ENCODE measurements around the gene TWF1.

The TWF1 gene

GRCh38 chr12:43840338-43840737 is 34.2 kb upstream of the TWF1 start:
- no peak overlapping the region for H3K4me3 ChIP-seq (ENCODE audit: low read depth, low read length)
- no peak for DNase-seq (ENCODE audit: low read depth)
- TF ChIP-seq CTCF (conservative IDR thresholded peaks at IDR 0.05; ENCODE audit: low read depth, low read length) = no peak

GRCh38 chr12:43836475-43836989 is 30.4 kb upstream of the TWF1 start:
- DNase-seq (ENCODE audit: low read depth) = peak; percentile 48
- peak overlapping the region; percentile 74 for H3K4me3 ChIP-seq (ENCODE audit: low read depth, low read length)
- no peak for TF ChIP-seq CTCF (conservative IDR thresholded peaks at IDR 0.05; ENCODE audit: low read depth, low read length)

- peak within 1 kb of the TSS; percentile 74 for H3K4me3 ChIP-seq (ENCODE audit: low read depth, low read length)
- peak; percentile 38 for DNase-seq (ENCODE audit: low read depth)
- no peak for TF ChIP-seq CTCF (conservative IDR thresholded peaks at IDR 0.05; ENCODE audit: low read depth, low read length)
These were observed 29.7 kb upstream of the TWF1 start, which contains the start of gene TMEM117 for GRCh38 chr12:43835656-43836474. TSS of gene TMEM117 (plus strand) at chr12:43836081.

GRCh38 chr12:43835264-43835655 is 29.1 kb upstream of the TWF1 start:
- peak; percentile 26 for DNase-seq (ENCODE audit: low read depth)
- no peak for TF ChIP-seq CTCF (conservative IDR thresholded peaks at IDR 0.05; ENCODE audit: low read depth, low read length)
- peak overlapping the region; percentile 74 for H3K4me3 ChIP-seq (ENCODE audit: low read depth, low read length)

GRCh38 chr12:43832463-43833168 is 26.5 kb upstream of the TWF1 start:
- TF ChIP-seq CTCF (conservative IDR thresholded peaks at IDR 0.05; ENCODE audit: low read depth, low read length) = no peak
- no peak for DNase-seq (ENCODE audit: low read depth)
- H3K4me3 ChIP-seq (ENCODE audit: low read depth, low read length) = no peak overlapping the region

- H3K4me3 ChIP-seq (ENCODE audit: low read depth, low read length) = no peak overlapping the region
- no peak for TF ChIP-seq CTCF (conservative IDR thresholded peaks at IDR 0.05; ENCODE audit: low read depth, low read length)
- no peak for DNase-seq (ENCODE audit: low read depth)
These were observed 21.0 kb upstream of the TWF1 start for GRCh38 chr12:43827093-43827492.

Measured in choroid plexus epithelial cell (primary cell).